A549 (cell line): ENCODE results near the gene ASXL3. TPM values are rescaled to one million over a fixed set of nuclear protein-coding genes. Genes with fewer than 3 reads are reported as not detected.

ENCODE experiments used
- ATAC-seq, 2 experiments: fragments of 200-7000 bp in 1 of 2; fragments of >200 bp in 1 of 2; cut with Nextera tagmentation in 1 of 2; cut with Tn5 transposase in 1 of 2; 3 replicates each; pipeline versions ENCODE4 v1.8.0 to v1.9.1; 2018 to 2020; ENCODE audit warnings: mild to moderate bottlenecking in 1 of 2, moderate library complexity in 1 of 2
- CTCF ChIA-PET: fragments of 300-600 bp; sonication (Branson Sonifier 250); formaldehyde crosslinking; extraction: SDS; loops from one replicate; lab custom pipeline; 2021; ENCODE audit warnings: antibody characterized with exemption, inconsistent platforms; lab: Yijun Ruan, JAX
- POLR2A ChIA-PET: fragments of 350-600 bp; formaldehyde crosslinking; extraction: SDS; loops from one replicate; lab custom pipeline; 2021; ENCODE audit warnings: antibody characterized with exemption, inconsistent platforms; lab: Yijun Ruan, JAX
- DNase-seq, 2 experiments: peaks; one replicate each; pipeline versions ENCODE4 v3.0.0 to v3.0.0-alpha.2; 2011 to 2016; ENCODE audit warnings: low read depth in 1 of 2, low spot score in 1 of 2
- FAIRE-seq: peaks from 2 replicates; lab custom pipeline; 2011; peaks lifted over from hg19 to GRCh38; lab: Jason Lieb, UNC
- H3K27ac ChIP-seq, 2 experiments: fragments of >200 bp; sonication (Bioruptor Twin); formaldehyde crosslinking; 3 replicates each; pipeline ENCODE4 v1.5.1; 2016 to 2017
- H3K4me1 ChIP-seq: fragments of >200 bp; sonication (Bioruptor Twin); formaldehyde crosslinking; 3 replicates; pipeline ENCODE4 v1.6.1; 2016
- H3K4me2 ChIP-seq: fragments of >200 bp; sonication (Bioruptor Twin); formaldehyde crosslinking; 3 replicates; pipeline ENCODE4 v1.6.1; 2016
- H3K4me3 ChIP-seq: fragments of >200 bp; sonication (Bioruptor Twin); formaldehyde crosslinking; 3 replicates; pipeline ENCODE4 v1.5.1; 2016
- H3K9me3 ChIP-seq: fragments of >200 bp; sonication (Bioruptor Twin); formaldehyde crosslinking; 3 replicates; pipeline ENCODE4 v1.6.1; 2016
- CEBPB ChIP-seq, 2 experiments: fragments of >200 bp in 1 of 2; sonication (Bioruptor Twin) in 1 of 2; formaldehyde crosslinking in 1 of 2; IDR thresholded peaks; 2 replicates each; pipeline ENCODE4 v1.6.1; 2012 to 2016
- CHD2 ChIP-seq: fragments of 150-350 bp; IDR thresholded peaks from 2 replicates; pipeline ENCODE4 v1.6.1; 2014; ENCODE audit warnings: low read length; ENCODE audit not compliant: partially characterized antibody
- CHD4 ChIP-seq: fragments of 200-600 bp; sonication (generic); IDR thresholded peaks from 2 replicates; pipeline ENCODE4 v1.6.1; 2016; ENCODE audit warnings: antibody characterized with exemption, mild to moderate bottlenecking, borderline replicate concordance
- E2F6 ChIP-seq: IDR thresholded peaks from 2 replicates; pipeline ENCODE4 v1.6.1; 2012; ENCODE audit warnings: low read depth, borderline replicate concordance
- EHMT2 ChIP-seq: fragments of 200-600 bp; sonication (generic); IDR thresholded peaks from 2 replicates; pipeline ENCODE4 v1.6.1; 2016; ENCODE audit warnings: antibody characterized with exemption, low read depth, mild to moderate bottlenecking, moderate library complexity
- EP300 ChIP-seq, 2 experiments: fragments of >200 bp; sonication (Bioruptor Twin); formaldehyde crosslinking; IDR thresholded peaks; 2 replicates in 1 of 2; 3 replicates in 1 of 2; pipeline ENCODE4 v1.6.1; 2016 to 2017
- FOSB ChIP-seq: fragments of 250-450 bp; sonication (Bioruptor Pico); IDR thresholded peaks from 2 replicates; pipeline ENCODE4 v1.5.0; 2020; ENCODE audit warnings: mild to moderate bottlenecking, moderate library complexity
- FOXS1 ChIP-seq: fragments of 250-450 bp; sonication (Bioruptor Pico); IDR thresholded peaks from 2 replicates; pipeline ENCODE4 v1.5.0; 2020; ENCODE audit warnings: mild to moderate bottlenecking, moderate library complexity
- HOXA7 ChIP-seq: fragments of 250-450 bp; sonication (Bioruptor Pico); IDR thresholded peaks from 2 replicates; pipeline ENCODE4 v1.5.0; 2020; ENCODE audit warnings: mild to moderate bottlenecking, moderate library complexity
- HOXB5 ChIP-seq: fragments of 250-450 bp; sonication (Bioruptor Pico); IDR thresholded peaks from 2 replicates; pipeline ENCODE4 v1.5.0; 2020; ENCODE audit warnings: mild to moderate bottlenecking, moderate library complexity
- JUNB ChIP-seq: fragments of >200 bp; sonication (Bioruptor Twin); formaldehyde crosslinking; IDR thresholded peaks from 2 replicates; pipeline ENCODE4 v1.6.1; 2016
- KDM1A ChIP-seq: fragments of 200-600 bp; sonication (generic); IDR thresholded peaks from 2 replicates; pipeline ENCODE4 v1.6.1; 2016; ENCODE audit warnings: low read depth, mild to moderate bottlenecking
- MAFK ChIP-seq: fragments of 450-650 bp; IDR thresholded peaks from 2 replicates; pipeline ENCODE4 v1.6.1; 2014; ENCODE audit not compliant: partially characterized antibody
- MAZ ChIP-seq: fragments of 150-350 bp; IDR thresholded peaks from 2 replicates; pipeline ENCODE4 v1.6.1; 2014; ENCODE audit warnings: antibody characterized with exemption, low read depth, low read length, borderline replicate concordance
- NFE2L2 ChIP-seq: fragments of 150-350 bp; conservative IDR thresholded peaks from 2 replicates; pipeline ENCODE4 v1.6.1; 2014; ENCODE audit warnings: low read length
- NPAS2 ChIP-seq: fragments of 250-450 bp; sonication (Bioruptor Pico); IDR thresholded peaks from 2 replicates; pipeline ENCODE4 v1.8.0; 2022; ENCODE audit warnings: mild to moderate bottlenecking, moderate library complexity, borderline replicate concordance
- RARB ChIP-seq: fragments of 250-450 bp; sonication (Bioruptor Pico); IDR thresholded peaks from 2 replicates; pipeline ENCODE4 v1.8.0; 2021; ENCODE audit warnings: mild to moderate bottlenecking, moderate library complexity
- RCOR1 ChIP-seq: fragments of 150-350 bp; IDR thresholded peaks from 2 replicates; pipeline ENCODE4 v1.6.1; 2014; ENCODE audit warnings: antibody characterized with exemption, low read length, low read depth
- RFX5 ChIP-seq: fragments of 450-650 bp; IDR thresholded peaks from 2 replicates; pipeline ENCODE4 v1.7.1; 2014; ENCODE audit warnings: antibody characterized with exemption, mild to moderate bottlenecking, moderate library complexity
- SMC3 ChIP-seq: fragments of >200 bp; sonication (Bioruptor Twin); formaldehyde crosslinking; IDR thresholded peaks from 3 replicates; pipeline ENCODE4 v1.6.1; 2018; ENCODE audit warnings: inconsistent platforms
- TP53 ChIP-seq: fragments of 250-450 bp; sonication (Bioruptor Pico); IDR thresholded peaks from 2 replicates; pipeline ENCODE4 v1.5.0; 2021; ENCODE audit warnings: mild to moderate bottlenecking, moderate library complexity
- WGBS: methylation state at CpG from one replicate; pipeline ENCODE4 v1.1.6; 2017; ENCODE audit errors: missing lambda C conversion rate; 5-methylcytosine and 5-hydroxymethylcytosine counted together
- polyA plus RNA-seq, 4 experiments: library from polyadenylated mRNA; depleted of rRNA in 3 of 4; stranded (reverse); fragments of >200 nt; fragmentation: RNase III in 1 of 4; extraction: RNeasy Plus Mini Kit Qiagen cat#74134 plus additional on column Dnase treatment in 1 of 4; gene quantifications; 2 replicates in 3 of 4; 3 replicates in 1 of 4; pipeline ENCODE4 v1.2.3, GENCODE V29; 2011 to 2017
- TF ChIP-seq, protein P1 (sequence below): fragments of >200 bp; sonication (Bioruptor Twin); formaldehyde crosslinking; IDR thresholded peaks from 3 replicates; pipeline ENCODE4 v1.6.1; 2016
- TF ChIP-seq, protein P2 (sequence below): fragments of 200-600 bp; sonication (generic); IDR thresholded peaks from 2 replicates; pipeline ENCODE4 v1.6.1; 2016; ENCODE audit warnings: antibody characterized with exemption, mild to moderate bottlenecking, moderate library complexity
- TF ChIP-seq, protein P3 (sequence below): IDR thresholded peaks from 2 replicates; pipeline ENCODE4 v1.6.1; 2012
- TF ChIP-seq, protein P4 (sequence below): fragments of >200 bp; sonication (Bioruptor Twin); formaldehyde crosslinking; IDR thresholded peaks from 2 replicates; pipeline ENCODE4 v1.6.1; 2016
- TF ChIP-seq, protein P5 (sequence below): fragments of 450-650 bp; IDR thresholded peaks from 2 replicates; pipeline ENCODE4 v1.6.1; 2014; ENCODE audit warnings: antibody characterized with exemption

ASXL3 gene
- polyA plus RNA-seq, 2 of the 4 experiments (the other 2 are of a cell fraction) = not detected

DNA sequence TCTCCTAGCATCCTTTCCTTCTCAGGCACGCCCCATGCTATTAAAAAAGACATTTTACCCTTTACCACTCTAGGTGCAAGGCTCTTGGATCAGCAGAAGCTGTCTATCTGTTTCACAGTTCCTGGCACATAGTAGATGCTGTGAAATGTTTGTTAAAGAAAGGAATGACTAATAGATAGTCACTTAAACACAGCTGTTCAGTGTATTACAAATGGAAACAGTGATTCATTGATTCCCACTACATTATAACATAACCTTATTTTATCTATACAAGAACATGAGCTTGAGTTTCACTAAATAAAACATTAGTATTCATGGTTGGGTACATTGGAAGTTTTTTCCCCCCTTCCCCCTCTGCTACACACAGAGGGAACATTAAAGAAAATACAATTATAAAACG lies 142.1 kb downstream of the ASXL3 start:
- no peaks in the 10 kb centered on the region for H3K9me3 ChIP-seq
- ATAC-seq (no peak), FAIRE-seq (no peak), DNase-seq (no peak)
- no peak overlapping the region for H3K27ac ChIP-seq
- no peak overlapping the region for H3K4me3 ChIP-seq
- H3K4me1 ChIP-seq = no peaks in the 10 kb centered on the region
- CTCF ChIA-PET = no interaction called here
- POLR2A ChIA-PET = no interaction called here
- WGBS = 0% methylated on average over 2 of the region's 2 CpGs
- TF ChIP-seq, protein P1, sequence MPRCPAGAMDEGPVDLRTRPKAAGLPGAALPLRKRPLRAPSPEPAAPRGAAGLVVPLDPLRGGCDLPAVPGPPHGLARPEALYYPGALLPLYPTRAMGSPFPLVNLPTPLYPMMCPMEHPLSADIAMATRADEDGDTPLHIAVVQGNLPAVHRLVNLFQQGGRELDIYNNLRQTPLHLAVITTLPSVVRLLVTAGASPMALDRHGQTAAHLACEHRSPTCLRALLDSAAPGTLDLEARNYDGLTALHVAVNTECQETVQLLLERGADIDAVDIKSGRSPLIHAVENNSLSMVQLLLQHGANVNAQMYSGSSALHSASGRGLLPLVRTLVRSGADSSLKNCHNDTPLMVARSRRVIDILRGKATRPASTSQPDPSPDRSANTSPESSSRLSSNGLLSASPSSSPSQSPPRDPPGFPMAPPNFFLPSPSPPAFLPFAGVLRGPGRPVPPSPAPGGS = no peak
- TF ChIP-seq CHD4 (no peak), KDM1A (no peak), JUNB (no peak), TP53 (CRISPR knock-in tag) (no peak), RFX5 (no peak), NPAS2 (CRISPR knock-in tag) (no peak), MAFK (no peak), FOSB (CRISPR knock-in tag) (no peak), E2F6 (no peak), HOXB5 (CRISPR knock-in tag) (no peak), MAZ (no peak), RARB (CRISPR knock-in tag) (no peak), EP300 (IDR thresholded peaks at IDR 0.05) (no peak), NFE2L2 (no peak), EHMT2 (no peak)
- TF ChIP-seq, protein P2, sequence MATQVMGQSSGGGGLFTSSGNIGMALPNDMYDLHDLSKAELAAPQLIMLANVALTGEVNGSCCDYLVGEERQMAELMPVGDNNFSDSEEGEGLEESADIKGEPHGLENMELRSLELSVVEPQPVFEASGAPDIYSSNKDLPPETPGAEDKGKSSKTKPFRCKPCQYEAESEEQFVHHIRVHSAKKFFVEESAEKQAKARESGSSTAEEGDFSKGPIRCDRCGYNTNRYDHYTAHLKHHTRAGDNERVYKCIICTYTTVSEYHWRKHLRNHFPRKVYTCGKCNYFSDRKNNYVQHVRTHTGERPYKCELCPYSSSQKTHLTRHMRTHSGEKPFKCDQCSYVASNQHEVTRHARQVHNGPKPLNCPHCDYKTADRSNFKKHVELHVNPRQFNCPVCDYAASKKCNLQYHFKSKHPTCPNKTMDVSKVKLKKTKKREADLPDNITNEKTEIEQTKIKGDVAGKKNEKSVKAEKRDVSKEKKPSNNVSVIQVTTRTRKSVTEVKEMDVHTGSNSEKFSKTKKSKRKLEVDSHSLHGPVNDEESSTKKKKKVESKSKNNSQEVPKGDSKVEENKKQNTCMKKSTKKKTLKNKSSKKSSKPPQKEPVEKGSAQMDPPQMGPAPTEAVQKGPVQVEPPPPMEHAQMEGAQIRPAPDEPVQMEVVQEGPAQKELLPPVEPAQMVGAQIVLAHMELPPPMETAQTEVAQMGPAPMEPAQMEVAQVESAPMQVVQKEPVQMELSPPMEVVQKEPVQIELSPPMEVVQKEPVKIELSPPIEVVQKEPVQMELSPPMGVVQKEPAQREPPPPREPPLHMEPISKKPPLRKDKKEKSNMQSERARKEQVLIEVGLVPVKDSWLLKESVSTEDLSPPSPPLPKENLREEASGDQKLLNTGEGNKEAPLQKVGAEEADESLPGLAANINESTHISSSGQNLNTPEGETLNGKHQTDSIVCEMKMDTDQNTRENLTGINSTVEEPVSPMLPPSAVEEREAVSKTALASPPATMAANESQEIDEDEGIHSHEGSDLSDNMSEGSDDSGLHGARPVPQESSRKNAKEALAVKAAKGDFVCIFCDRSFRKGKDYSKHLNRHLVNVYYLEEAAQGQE = no peak
- TF ChIP-seq, protein P3, sequence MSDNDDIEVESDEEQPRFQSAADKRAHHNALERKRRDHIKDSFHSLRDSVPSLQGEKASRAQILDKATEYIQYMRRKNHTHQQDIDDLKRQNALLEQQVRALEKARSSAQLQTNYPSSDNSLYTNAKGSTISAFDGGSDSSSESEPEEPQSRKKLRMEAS = no peak
- no peak overlapping the region for H3K4me2 ChIP-seq

DNA sequence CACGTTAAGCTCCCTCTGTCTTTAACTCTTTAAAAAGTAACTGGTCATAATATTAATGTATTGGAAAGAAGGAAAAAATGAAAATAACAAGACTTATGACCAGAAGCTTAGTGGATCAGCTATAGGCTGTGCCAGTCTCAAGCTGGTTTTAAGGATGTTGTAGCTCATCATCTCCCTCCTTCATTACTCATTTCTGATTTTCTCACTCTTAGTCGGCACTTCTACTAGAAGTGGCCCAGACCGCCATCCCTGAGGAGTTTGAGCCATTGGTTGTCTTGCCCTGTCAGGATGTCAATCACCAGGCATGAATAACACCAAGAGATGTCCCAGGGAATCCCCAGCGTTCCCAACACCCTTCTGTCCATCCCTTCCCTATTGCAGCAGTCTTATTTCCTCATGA lies 151.5 kb downstream of the ASXL3 start:
- no peak for FAIRE-seq
- no peak for ATAC-seq
- Histone ChIP-seq H3K4me2 (no peak overlapping the region), H3K9me3 (no peaks in the 10 kb centered on the region), H3K27ac (no peak overlapping the region), H3K4me3 (no peak overlapping the region), H3K4me1 (no peaks in the 10 kb centered on the region)
- ChIA-PET CTCF (no interaction called here), POLR2A (no interaction called here)
- WGBS = 3% methylated on average over 4 of the region's 4 CpGs
- no peak for DNase-seq
- TF ChIP-seq SMC3 = no peak
- TF ChIP-seq CEBPB (IDR thresholded peaks at IDR 0.05) = no peak
- no peak for TF ChIP-seq RARB (CRISPR knock-in tag)
- no peak for TF ChIP-seq RCOR1
- no peak for TF ChIP-seq HOXA7
- TF ChIP-seq, protein P1 = no peak
- no peak for TF ChIP-seq EHMT2
- TF ChIP-seq, protein P4, sequence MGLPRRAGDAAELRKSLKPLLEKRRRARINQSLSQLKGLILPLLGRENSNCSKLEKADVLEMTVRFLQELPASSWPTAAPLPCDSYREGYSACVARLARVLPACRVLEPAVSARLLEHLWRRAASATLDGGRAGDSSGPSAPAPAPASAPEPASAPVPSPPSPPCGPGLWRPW = no peak
- TF ChIP-seq, protein P5, sequence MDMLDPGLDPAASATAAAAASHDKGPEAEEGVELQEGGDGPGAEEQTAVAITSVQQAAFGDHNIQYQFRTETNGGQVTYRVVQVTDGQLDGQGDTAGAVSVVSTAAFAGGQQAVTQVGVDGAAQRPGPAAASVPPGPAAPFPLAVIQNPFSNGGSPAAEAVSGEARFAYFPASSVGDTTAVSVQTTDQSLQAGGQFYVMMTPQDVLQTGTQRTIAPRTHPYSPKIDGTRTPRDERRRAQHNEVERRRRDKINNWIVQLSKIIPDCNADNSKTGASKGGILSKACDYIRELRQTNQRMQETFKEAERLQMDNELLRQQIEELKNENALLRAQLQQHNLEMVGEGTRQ = no peak
- TF ChIP-seq HOXB5 (CRISPR knock-in tag) = no peak
- no peak for TF ChIP-seq FOXS1 (CRISPR knock-in tag)
- TF ChIP-seq CHD2 = no peak
- TF ChIP-seq JUNB = no peak
